Right lobe of liver (tissue), 6 donors: ENCODE measurements around the gene MAP4. TPM values are rescaled to one million over a fixed set of nuclear protein-coding genes. Genes with fewer than 3 reads are reported as not detected.

Experiments
- ATAC-seq, 4 donors: fragments of 200-7000 bp; cut with Tn5 transposase; one replicate each; pipeline ENCODE4 v1.9.1; 2020; ENCODE audit warnings: mild to moderate bottlenecking in 4 of 4, moderate library complexity in 4 of 4
- DNase-seq, 3 donors: peaks; one replicate each; pipeline ENCODE4 v3.0.0-alpha.2; 2020
- H3K27ac ChIP-seq, 3 donors: fragments of 200-600 bp; one replicate each; pipeline ENCODE4 v1.8.0; 2022
- H3K27me3 ChIP-seq, 2 donors: fragments of 200-600 bp; one replicate each; pipeline ENCODE4 v1.8.0; 2022
- H3K36me3 ChIP-seq, 4 donors: fragments of 200-600 bp; sonication (generic) in 1 of 4; one replicate each; pipeline versions ENCODE4 v1.5.1 to v1.8.0; 2017 to 2022; ENCODE audit warnings: control low read depth in 1 of 4
- H3K4me1 ChIP-seq, 4 donors: fragments of 200-600 bp; sonication (generic) in 1 of 4; one replicate each; pipeline versions ENCODE4 v1.5.1 to v1.8.0; 2017 to 2022; ENCODE audit warnings: control low read depth in 1 of 4
- H3K4me3 ChIP-seq, 3 donors: fragments of 200-600 bp; one replicate each; pipeline ENCODE4 v1.8.0; 2022
- H3K9me3 ChIP-seq, 4 donors: fragments of 200-600 bp; sonication (generic) in 1 of 4; one replicate each; pipeline versions ENCODE4 v1.5.1 to v1.8.0; 2017 to 2022; ENCODE audit warnings: control low read depth in 1 of 4
- POLR2A ChIP-seq: fragments of 450-650 bp; IDR thresholded peaks from one replicate; pipeline ENCODE4 v1.6.1; 2017; ENCODE audit warnings: antibody characterized with exemption, mild to moderate bottlenecking
- WGBS: methylation state at CpG from one replicate; pipeline ENCODE4 v1.1.6; 2018; ENCODE audit warnings: low coverage, low lambda C conversion rate; ENCODE audit not compliant: insufficient coverage; ENCODE audit errors: missing lambda C conversion rate; 5-methylcytosine and 5-hydroxymethylcytosine counted together
- intact Hi-C, 2 donors: fragments of 100-400 bp; cut with DNase I; formaldehyde crosslinking; loops; one replicate each; pipeline versions ENCODE4 v1.11.2 to v1.14.1; 2022
- total RNA-seq, 6 experiments: library from RNA; depleted of rRNA in 2 of 6; stranded (reverse); fragments of >200 nt in 2 of 6; fragmentation: NEBNext Ultra II Directional in 3 of 6; extraction: Animal tissue kit (Norgen Biotek cat#: 25700) in 3 of 6; gene quantifications; one replicate each; pipeline versions ENCODE4 v1.1.0 to v1.2.4, GENCODE V29; 2016 to 2023
- TF ChIP-seq, protein P1 (sequence below), 4 donors: fragments of 200-600 bp in 3 of 4; fragments of 450-650 bp in 1 of 4; IDR thresholded peaks; one replicate each; pipeline versions ENCODE4 v1.5.1 to v1.8.0; 2016 to 2022; ENCODE audit warnings: antibody characterized with exemption in 4 of 4, mild to moderate bottlenecking in 2 of 4
- donor health status: DM: no; HTN: yes; CAD: no.
- donor health status: DM: no; HTN: no; CAD: no.
- donor health status: DM: no; HTN: no; CAD: no.
- donor health status: DM: no; HTN: yes; CAD: no.
- donor health status: DM: no; HTN: yes; CAD: no.

MAP4 gene
- total RNA-seq, 6 experiments from 2014 or later = 59.1 to 94.9 (median 66.2) TPM

DNA sequence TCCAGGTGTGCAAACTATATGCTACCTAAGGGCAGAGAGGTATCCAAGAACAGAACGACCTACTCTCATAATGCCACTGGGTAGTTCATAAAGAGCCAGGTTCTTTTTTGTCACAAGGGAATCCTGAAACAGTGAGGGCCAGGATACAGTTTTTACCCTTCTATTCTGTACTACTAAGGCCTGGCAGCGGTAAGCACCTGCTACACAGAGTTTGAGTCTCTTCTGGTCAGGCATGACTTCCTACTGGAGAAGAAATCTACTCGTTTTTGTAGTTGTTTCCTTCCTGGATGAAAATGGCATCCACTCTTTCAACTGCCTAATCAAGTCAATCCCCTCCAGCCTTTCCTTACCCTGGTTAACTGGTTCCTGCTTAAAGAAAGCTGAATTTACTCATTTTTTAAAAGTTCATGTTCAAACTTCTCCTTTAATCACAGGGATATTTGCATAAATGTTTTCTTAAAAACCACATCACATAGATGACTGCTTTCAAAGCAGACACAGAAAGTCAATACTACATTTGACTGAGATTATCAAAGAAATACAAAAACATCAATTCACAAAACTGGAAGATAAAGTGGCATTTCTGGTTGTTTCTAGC is 40.0 kb downstream of the MAP4 start:
- DNase-seq = no peak
- ATAC-seq = no peak
- Histone ChIP-seq H3K27ac (no peak overlapping the region), H3K9me3 (no peaks in the 10 kb centered on the region), H3K4me1 (no peaks in the 10 kb centered on the region), H3K27me3 (no peaks in the 10 kb centered on the region), H3K4me3 (no peak overlapping the region), H3K36me3 (no peaks in the 10 kb centered on the region)
- WGBS = 63% methylated on average over 1 of the region's 3 CpGs
- no peak for TF ChIP-seq POLR2A
- TF ChIP-seq, protein P1, sequence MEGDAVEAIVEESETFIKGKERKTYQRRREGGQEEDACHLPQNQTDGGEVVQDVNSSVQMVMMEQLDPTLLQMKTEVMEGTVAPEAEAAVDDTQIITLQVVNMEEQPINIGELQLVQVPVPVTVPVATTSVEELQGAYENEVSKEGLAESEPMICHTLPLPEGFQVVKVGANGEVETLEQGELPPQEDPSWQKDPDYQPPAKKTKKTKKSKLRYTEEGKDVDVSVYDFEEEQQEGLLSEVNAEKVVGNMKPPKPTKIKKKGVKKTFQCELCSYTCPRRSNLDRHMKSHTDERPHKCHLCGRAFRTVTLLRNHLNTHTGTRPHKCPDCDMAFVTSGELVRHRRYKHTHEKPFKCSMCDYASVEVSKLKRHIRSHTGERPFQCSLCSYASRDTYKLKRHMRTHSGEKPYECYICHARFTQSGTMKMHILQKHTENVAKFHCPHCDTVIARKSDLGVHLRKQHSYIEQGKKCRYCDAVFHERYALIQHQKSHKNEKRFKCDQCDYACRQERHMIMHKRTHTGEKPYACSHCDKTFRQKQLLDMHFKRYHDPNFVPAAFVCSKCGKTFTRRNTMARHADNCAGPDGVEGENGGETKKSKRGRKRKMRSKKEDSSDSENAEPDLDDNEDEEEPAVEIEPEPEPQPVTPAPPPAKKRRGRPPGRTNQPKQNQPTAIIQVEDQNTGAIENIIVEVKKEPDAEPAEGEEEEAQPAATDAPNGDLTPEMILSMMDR (IDR thresholded peaks at IDR 0.05) = no peak
- intact Hi-C loops = no loop called here

DNA sequence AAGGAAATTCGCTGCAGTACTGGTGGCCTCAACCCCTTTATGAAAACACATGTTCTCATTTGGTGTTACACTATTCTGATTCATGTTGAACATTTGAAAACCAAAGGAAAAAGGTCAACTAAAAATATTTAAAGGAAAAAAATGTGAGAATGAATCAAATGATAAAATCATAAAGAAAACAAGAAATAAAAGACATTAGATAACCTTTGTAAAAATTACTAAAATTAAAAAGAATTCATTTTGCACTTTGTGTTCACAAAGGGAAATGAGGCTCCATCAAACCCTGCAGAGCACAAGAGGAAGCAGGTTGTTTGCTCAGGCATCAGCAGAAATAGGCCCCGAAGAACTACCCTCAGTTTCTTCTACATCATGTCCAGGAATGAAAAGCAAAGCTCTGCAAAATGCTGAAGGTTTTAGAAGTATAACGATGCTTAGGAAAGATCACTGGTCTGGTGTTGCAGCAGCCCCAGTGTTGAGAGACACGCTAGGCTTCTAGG is 41.2 kb downstream of the MAP4 start:
- no peaks in the 10 kb centered on the region for H3K4me1 ChIP-seq
- DNase-seq = no peak
- TF ChIP-seq POLR2A = no peak
- TF ChIP-seq, protein P1 (IDR thresholded peaks at IDR 0.05) = no peak
- no peaks in the 10 kb centered on the region for H3K27me3 ChIP-seq
- H3K4me3 ChIP-seq = no peak overlapping the region
- ATAC-seq = no peak
- no peak overlapping the region for H3K27ac ChIP-seq
- 65% methylated on average over 4 of the region's 4 CpGs for WGBS
- no peaks in the 10 kb centered on the region for H3K36me3 ChIP-seq
- intact Hi-C loops = no loop called here
- no peaks in the 10 kb centered on the region for H3K9me3 ChIP-seq

DNA sequence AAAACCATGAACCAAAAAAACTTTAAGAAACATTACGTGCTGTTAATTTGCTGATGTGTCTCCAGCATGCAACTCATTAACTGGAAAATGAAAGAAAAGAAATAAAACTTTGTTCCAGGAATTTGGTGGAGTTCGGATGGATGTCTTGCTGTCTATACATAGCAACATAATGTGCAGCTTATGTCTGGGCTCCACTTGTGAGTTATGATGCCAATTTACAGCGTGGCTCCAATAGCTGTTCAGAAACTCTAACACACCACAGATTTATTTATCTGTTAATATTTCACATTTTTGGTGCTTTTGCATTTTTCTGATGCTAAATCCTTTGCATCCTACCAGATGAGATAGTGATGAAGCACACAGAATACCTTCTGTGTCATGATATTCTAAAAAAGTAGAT is 45.1 kb downstream of the MAP4 start:
- Histone ChIP-seq H3K4me3 (no peak overlapping the region), H3K27ac (no peak overlapping the region), H3K36me3 (no peaks in the 10 kb centered on the region), H3K4me1 (no peaks in the 10 kb centered on the region), H3K9me3 (no peaks in the 10 kb centered on the region), H3K27me3 (no peaks in the 10 kb centered on the region)
- WGBS = 95% methylated on average over 3 of the region's 3 CpGs
- DNase-seq = no peak
- intact Hi-C loops = no loop called here
- no peak for ATAC-seq
- no peak for TF ChIP-seq POLR2A
- TF ChIP-seq, protein P1 (IDR thresholded peaks at IDR 0.05) = no peak

DNA sequence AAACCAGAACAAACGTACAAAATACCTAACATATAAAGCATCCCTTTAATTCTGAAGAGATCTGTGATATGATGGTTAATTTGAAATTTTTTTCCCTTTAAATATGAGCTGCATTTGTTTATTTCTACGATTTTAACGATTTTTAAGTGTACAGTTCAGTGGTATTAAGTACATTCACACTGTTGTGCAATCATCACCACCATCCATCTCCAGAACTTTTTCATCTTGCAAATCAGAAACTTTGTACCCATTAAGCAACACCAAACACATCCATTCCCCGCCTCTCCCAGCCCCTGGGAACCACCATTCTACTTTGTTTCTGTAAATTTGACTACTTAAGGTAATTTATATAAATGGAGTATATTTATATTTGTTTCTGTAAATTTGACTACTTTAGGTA is 51.5 kb downstream of the MAP4 start:
- Histone ChIP-seq H3K4me3 (no peak overlapping the region), H3K9me3 (no peaks in the 10 kb centered on the region), H3K27ac (peak overlapping the region in 2 of 3 donors; percentile 16 to 44), H3K27me3 (no peaks in the 10 kb centered on the region), H3K36me3 (no peaks in the 10 kb centered on the region), H3K4me1 (peaks cover 0 to 46% (median 17%) of the 10 kb centered on the region in 4 donors)
- intact Hi-C loops = no loop called here
- 25% methylated on average over 4 of the region's 4 CpGs for WGBS
- DNase-seq = no peak
- TF ChIP-seq, protein P1 (IDR thresholded peaks at IDR 0.05) = no peak
- ATAC-seq = peak; percentile 69 to 85 (median 74)
